IMR-90 (cell line): ENCODE results near the gene STX8. TPM values are rescaled to one million over a fixed set of nuclear protein-coding genes. Genes with fewer than 3 reads are reported as not detected.

ENCODE experiments used
- ATAC-seq: fragments of 200-7000 bp; cut with Tn5 transposase; 2 replicates; pipeline ENCODE4 v1.9.1; 2020; ENCODE audit warnings: low read depth, mild to moderate bottlenecking, moderate library complexity
- BruUV-seq: library from RNA; stranded (reverse); fragments of 400-500 nt; replicated peaks from 2 replicates; lab custom pipeline; 2021; lab: Mats Ljungman, UMichigan
- CTCF ChIA-PET: fragments of 300-600 bp; formaldehyde crosslinking; extraction: SDS; loops from one replicate; lab custom pipeline; 2021; ENCODE audit warnings: antibody characterized with exemption; lab: Yijun Ruan, JAX
- POLR2A ChIA-PET: fragments of 300-600 bp; sonication (Branson Sonifier 250); formaldehyde crosslinking; loops from one replicate; lab custom pipeline; 2022; ENCODE audit warnings: antibody characterized with exemption; ENCODE audit not compliant: unreplicated experiment; lab: Charles Lee
- DNase-seq: peaks from one replicate; pipeline ENCODE4 v3.0.0; 2013
- H2AFZ ChIP-seq: replicated peaks from 2 replicates; pipeline ENCODE3; 2013; ENCODE audit warnings: low read length, mild to moderate bottlenecking; ENCODE audit not compliant: poor library complexity
- H2AK5ac ChIP-seq: 2 replicates; pipeline ENCODE4 v1.6.1; 2013; ENCODE audit warnings: low read depth, low read length, inconsistent platforms
- H2AK9ac ChIP-seq: replicated peaks from 2 replicates; pipeline ENCODE3; 2013; ENCODE audit warnings: mild to moderate bottlenecking, low read depth, low read length, moderate library complexity; ENCODE audit not compliant: poor library complexity
- H2BK120ac ChIP-seq: 2 replicates; pipeline ENCODE4 v1.6.1; 2013; ENCODE audit warnings: low read depth, low read length, inconsistent platforms
- H2BK15ac ChIP-seq: 3 replicates; pipeline ENCODE4 v1.6.1; 2013; ENCODE audit warnings: low read depth, low read length, inconsistent platforms
- H2BK20ac ChIP-seq: 2 replicates; pipeline ENCODE4 v1.6.1; 2013; ENCODE audit warnings: low read depth, mild to moderate bottlenecking, inconsistent platforms, low read length, moderate library complexity
- H2BK5ac ChIP-seq: 2 replicates; pipeline ENCODE4 v1.6.1; 2013; ENCODE audit warnings: mild to moderate bottlenecking, low read depth, low read length, inconsistent platforms; ENCODE audit not compliant: poor library complexity, severe bottlenecking
- H3K14ac ChIP-seq: replicated peaks from 2 replicates; pipeline ENCODE4 v1.6.1; 2013; ENCODE audit warnings: low read depth, low read length, inconsistent platforms
- H3K18ac ChIP-seq: 2 replicates; pipeline ENCODE4 v1.6.1; 2013; ENCODE audit warnings: low read depth, low read length, control low read depth
- H3K23ac ChIP-seq: 2 replicates; pipeline ENCODE4 v1.6.1; 2013; ENCODE audit warnings: low read depth, low read length, inconsistent platforms
- H3K27ac ChIP-seq: 2 replicates; pipeline ENCODE4 v1.5.1; 2013; ENCODE audit warnings: mild to moderate bottlenecking, control low read depth, low read length; ENCODE audit not compliant: insufficient read depth
- H3K27me3 ChIP-seq: 2 replicates; pipeline ENCODE4 v1.6.1; 2013; ENCODE audit warnings: low read length; ENCODE audit not compliant: control insufficient read depth, insufficient read depth
- H3K36me3 ChIP-seq: 2 replicates; pipeline ENCODE4 v1.6.1; 2013; ENCODE audit warnings: low read length, mixed read lengths; ENCODE audit not compliant: control insufficient read depth, insufficient read depth
- H3K4ac ChIP-seq: 2 replicates; pipeline ENCODE4 v1.6.1; 2013; ENCODE audit warnings: low read depth, low read length, inconsistent platforms
- H3K4me1 ChIP-seq: 2 replicates; pipeline ENCODE4 v1.6.1; 2013; ENCODE audit warnings: low read length, mixed read lengths; ENCODE audit not compliant: control insufficient read depth, insufficient read depth
- H3K4me2 ChIP-seq: 2 replicates; pipeline ENCODE4 v1.6.1; 2013; ENCODE audit warnings: low read depth, mild to moderate bottlenecking, control low read depth, low read length, moderate library complexity
- H3K4me3 ChIP-seq: 2 replicates; pipeline ENCODE4 v1.5.1; 2013; ENCODE audit warnings: low read depth, mild to moderate bottlenecking, control low read depth, low read length, moderate library complexity; ENCODE audit not compliant: insufficient read depth
- H3K56ac ChIP-seq: 2 replicates; pipeline ENCODE4 v1.6.1; 2013; ENCODE audit warnings: low read length, inconsistent platforms; ENCODE audit not compliant: insufficient read depth; ENCODE audit errors: extremely low read depth
- H3K79me1 ChIP-seq, 2 experiments: 2 replicates each; pipeline ENCODE4 v1.6.1; 2013; ENCODE audit warnings: low read length in 2 of 2, inconsistent platforms in 1 of 2, low read depth in 1 of 2
- H3K9ac ChIP-seq: 2 replicates; pipeline ENCODE4 v1.6.1; 2013; ENCODE audit warnings: low read depth, low read length, control low read depth
- H3K9me1 ChIP-seq: 2 replicates; pipeline ENCODE4 v1.6.1; 2013; ENCODE audit warnings: low read length, inconsistent platforms; ENCODE audit not compliant: insufficient read depth
- H3K9me3 ChIP-seq: 2 replicates; pipeline ENCODE4 v1.6.1; 2013; ENCODE audit warnings: low read length; ENCODE audit not compliant: control insufficient read depth, insufficient read depth
- H4K20me1 ChIP-seq: 2 replicates; pipeline ENCODE4 v1.6.1; 2013; ENCODE audit warnings: low read length, inconsistent platforms; ENCODE audit not compliant: insufficient read depth
- H4K5ac ChIP-seq: 2 replicates; pipeline ENCODE4 v1.6.1; 2013; ENCODE audit warnings: mild to moderate bottlenecking, low read depth, low read length, control low read depth
- H4K8ac ChIP-seq, 2 experiments: 2 replicates each; pipeline ENCODE4 v1.6.1; 2013; ENCODE audit warnings: low read depth in 2 of 2, low read length in 2 of 2, control low read depth in 1 of 2, inconsistent platforms in 1 of 2
- H4K91ac ChIP-seq: 2 replicates; pipeline ENCODE4 v1.6.1; 2013; ENCODE audit warnings: low read depth, low read length, inconsistent platforms; ENCODE audit not compliant: insufficient read depth
- BHLHE40 ChIP-seq: fragments of 150-350 bp; IDR thresholded peaks from 2 replicates; pipeline ENCODE4 v1.6.1; 2016; ENCODE audit warnings: mild to moderate bottlenecking, low read depth, low read length
- FOS ChIP-seq: fragments of 150-350 bp; IDR thresholded peaks from 2 replicates; pipeline ENCODE4 v1.6.1; 2016; ENCODE audit warnings: low read depth, low read length
- MAFK ChIP-seq: IDR thresholded peaks from 2 replicates; pipeline ENCODE4 v1.6.1; 2012; ENCODE audit warnings: low read depth, low read length, improper control_type of control experiment
- MAZ ChIP-seq: IDR thresholded peaks from 2 replicates; pipeline ENCODE4 v1.6.1; 2012; ENCODE audit warnings: low read depth, mild to moderate bottlenecking, low read length, improper control_type of control experiment, moderate library complexity, borderline replicate concordance
- MXI1 ChIP-seq: IDR thresholded peaks from 2 replicates; pipeline ENCODE4 v1.6.1; 2012; ENCODE audit warnings: low read depth, mild to moderate bottlenecking, low read length, moderate library complexity, borderline replicate concordance
- RAD21 ChIP-seq: IDR thresholded peaks from 2 replicates; pipeline ENCODE4 v1.6.1; 2012; ENCODE audit warnings: low read length, improper control_type of control experiment
- RCOR1 ChIP-seq: IDR thresholded peaks from 2 replicates; pipeline ENCODE4 v1.6.1; 2012; ENCODE audit warnings: mild to moderate bottlenecking, low read length, improper control_type of control experiment; ENCODE audit not compliant: insufficient replicate concordance
- RFX5 ChIP-seq: IDR thresholded peaks from 2 replicates; pipeline ENCODE4 v1.8.0; 2012; ENCODE audit warnings: low read depth, mild to moderate bottlenecking, low read length, moderate library complexity
- SMC3 ChIP-seq: fragments of 150-350 bp; IDR thresholded peaks from 2 replicates; pipeline ENCODE4 v1.6.1; 2016; ENCODE audit warnings: low read depth, mild to moderate bottlenecking, antibody characterized with exemption, low read length, moderate library complexity
- WGBS, 2 experiments: methylation state at CpG; one replicate each; pipeline versions ENCODE4 v1.1.5 to v1.1.7; 2013; ENCODE audit warnings: missing lambda C conversion rate in 2 of 2; ENCODE audit not compliant: insufficient read length in 1 of 2; ENCODE audit errors: extremely low coverage in 2 of 2; 5-methylcytosine and 5-hydroxymethylcytosine counted together
- dilution Hi-C: fragments of 300-500 bp; cut with HindIII; formaldehyde crosslinking; loops from one replicate; pipeline ENCODE4 v1.14.3; 2018; ENCODE audit warnings: low sequenced_read_pairs; ENCODE audit not compliant: unreplicated experiment
- in situ Hi-C: fragments of 300-500 bp; cut with MboI; formaldehyde crosslinking; loops from 3 replicates; pipeline ENCODE4 v1.14.3; 2019; ENCODE audit warnings: low sequenced_read_pairs, inconsistent platforms, mixed read lengths
- intact Hi-C: fragments of 100-400 bp; cut with micrococcal nuclease; formaldehyde crosslinking; loops from 2 replicates; pipeline ENCODE4 v1.10.0; 2022
- polyA plus RNA-seq, 3 experiments: library from polyadenylated mRNA; depleted of rRNA; stranded (reverse); fragments of >200 nt; gene quantifications; 2 replicates each; pipeline ENCODE4 v1.2.3, GENCODE V29; 2012; ENCODE audit warnings: low replicate concordance in 1 of 3
- total RNA-seq: library from RNA; depleted of rRNA; stranded (reverse); fragments of >200 nt; gene quantifications from 2 replicates; pipeline ENCODE4 v1.2.3, GENCODE V29; 2012
- TF ChIP-seq, protein P1 (sequence below): fragments of 150-350 bp; IDR thresholded peaks from 2 replicates; pipeline ENCODE4 v1.6.1; 2016; ENCODE audit warnings: low read depth, mild to moderate bottlenecking, low read length, moderate library complexity, borderline replicate concordance

Gene STX8
- total and polyA plus RNA-seq, 2 of the 4 experiments (the other 2 are of a cell fraction): 26.5 to 47.0 TPM

DNA sequence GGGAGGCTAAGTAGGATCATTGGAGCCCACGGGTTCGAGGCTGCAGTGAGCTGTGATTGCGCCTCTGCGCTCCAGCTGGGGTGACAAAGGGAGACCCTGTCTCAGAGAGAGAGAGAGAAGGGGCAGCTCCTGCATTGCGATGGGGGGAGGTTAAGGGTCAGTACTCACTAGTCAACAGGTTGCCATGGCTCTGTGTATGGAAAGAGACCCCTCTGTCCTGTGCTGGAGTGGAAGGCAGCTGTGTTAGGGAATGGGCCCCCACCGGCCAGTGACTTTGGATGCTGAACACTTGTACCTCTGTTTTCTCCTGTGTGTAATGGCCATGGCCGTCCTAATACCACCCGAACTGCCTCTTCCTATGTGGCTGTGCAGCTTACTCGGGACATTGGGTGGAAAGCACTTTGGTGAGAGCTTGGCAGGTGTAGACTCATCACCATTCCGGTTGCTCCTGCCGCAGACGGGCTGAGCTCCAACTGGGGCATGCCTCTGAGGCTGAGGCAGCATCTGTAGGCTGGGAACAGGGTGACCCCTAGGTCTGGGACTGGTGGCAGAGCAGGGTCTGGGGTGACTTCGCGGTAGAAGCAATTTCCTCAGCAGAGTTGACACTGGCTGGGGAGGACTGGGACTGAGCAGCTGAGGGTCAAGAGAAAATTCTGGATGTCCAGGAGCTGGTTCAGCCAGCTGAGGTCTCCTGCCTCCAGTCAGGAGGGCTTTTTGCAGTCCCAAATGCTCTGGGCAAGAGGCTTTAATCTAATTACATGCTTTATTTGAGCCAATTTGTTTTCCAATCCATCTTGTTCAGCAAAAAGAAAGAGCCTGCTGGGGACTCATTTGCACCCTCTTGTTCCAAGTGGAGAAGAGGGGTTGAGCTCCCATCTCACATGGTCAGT lies 369.9 kb downstream of the STX8 start (continued):
- TF ChIP-seq, protein P1, sequence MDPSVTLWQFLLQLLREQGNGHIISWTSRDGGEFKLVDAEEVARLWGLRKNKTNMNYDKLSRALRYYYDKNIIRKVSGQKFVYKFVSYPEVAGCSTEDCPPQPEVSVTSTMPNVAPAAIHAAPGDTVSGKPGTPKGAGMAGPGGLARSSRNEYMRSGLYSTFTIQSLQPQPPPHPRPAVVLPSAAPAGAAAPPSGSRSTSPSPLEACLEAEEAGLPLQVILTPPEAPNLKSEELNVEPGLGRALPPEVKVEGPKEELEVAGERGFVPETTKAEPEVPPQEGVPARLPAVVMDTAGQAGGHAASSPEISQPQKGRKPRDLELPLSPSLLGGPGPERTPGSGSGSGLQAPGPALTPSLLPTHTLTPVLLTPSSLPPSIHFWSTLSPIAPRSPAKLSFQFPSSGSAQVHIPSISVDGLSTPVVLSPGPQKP: no peak

DNA sequence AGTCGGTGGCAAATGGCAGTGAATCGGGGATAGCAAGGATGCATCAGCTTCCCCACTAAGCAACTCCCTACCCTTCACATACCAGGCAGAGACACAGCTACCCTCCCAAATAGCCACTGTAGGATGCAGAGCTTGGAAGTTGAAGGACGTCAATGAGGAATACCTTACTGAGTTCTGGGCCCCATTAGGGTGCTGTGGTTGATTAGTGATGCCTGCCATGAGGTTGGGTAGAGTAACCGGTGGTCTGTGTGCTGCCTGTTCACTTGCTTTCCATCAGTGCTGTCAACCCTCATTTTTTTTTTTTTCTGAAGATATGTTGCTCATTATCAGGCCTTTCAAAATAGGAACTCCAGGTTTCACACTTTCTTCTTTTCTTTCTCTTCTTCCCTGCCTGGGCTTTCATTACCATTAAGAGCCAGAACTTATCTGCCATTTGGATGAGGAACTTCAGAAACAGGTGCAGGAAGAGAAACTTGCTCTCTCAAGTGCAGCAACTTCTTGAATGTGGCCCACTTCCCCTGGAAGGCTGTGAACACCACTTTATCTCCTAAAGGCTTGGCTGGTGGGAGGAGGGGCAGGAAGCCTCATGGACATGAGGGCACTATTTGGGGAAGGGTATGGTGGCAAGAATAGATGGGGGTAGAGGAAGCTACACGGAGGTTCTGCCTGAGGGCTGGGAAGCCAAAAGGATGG lies 370.8 kb downstream of the STX8 start:
- Histone ChIP-seq H4K20me1 (no peaks in the 10 kb centered on the region), H4K91ac (no peak overlapping the region), H3K36me3 (no peaks in the 10 kb centered on the region), H3K9ac (no peak overlapping the region), H3K9me1 (no peaks in the 10 kb centered on the region), H3K56ac (no peak overlapping the region), H2BK15ac (no peak overlapping the region), H2BK20ac (no peak overlapping the region), H3K23ac (no peak overlapping the region), H4K5ac (no peak overlapping the region), H2BK120ac (no peak overlapping the region), H2AK9ac (no peak overlapping the region), H3K27ac (no peak overlapping the region), H3K14ac (no peak overlapping the region), H3K79me1 (no peaks in the 10 kb centered on the region), H3K27me3 (peaks cover 17% of the 10 kb centered on the region; the same call in 1 of the 2 replicates), H3K9me3 (no peaks in the 10 kb centered on the region), H3K4me3 (no peak overlapping the region), H4K8ac (no peak overlapping the region), H3K4ac (no peak overlapping the region), H3K18ac (no peak overlapping the region), H2AFZ (no peak overlapping the region), H3K4me2 (no peak overlapping the region), H3K4me1 (no peaks in the 10 kb centered on the region; the same call in 1 of the 2 replicates), H2BK5ac (no peak overlapping the region), H2AK5ac (no peak overlapping the region)
- no peak for TF ChIP-seq BHLHE40
- no peak for TF ChIP-seq RAD21
- TF ChIP-seq SMC3: no peak
- TF ChIP-seq FOS: no peak
- TF ChIP-seq MAFK: no peak
- TF ChIP-seq MAZ: no peak
- TF ChIP-seq MXI1: no peak
- no peak for TF ChIP-seq RCOR1
- no peak for TF ChIP-seq RFX5
- no peak for DNase-seq
- dilution Hi-C loops: no loop called here
- CTCF ChIA-PET: no interaction called here
- POLR2A ChIA-PET: interaction anchor here (0.7 kb wide), 1 partner anchor 26 kb away, joined by 3 read pairs; no protein-coding TSS in a partner anchor
- WGBS, 2 experiments: no CpG with 5 or more reads among the region's 5 CpGs
- in situ Hi-C loops: loop anchor here (10.0 kb wide), 1 partner anchor 60 kb away; no protein-coding TSS in a partner anchor
- ATAC-seq: no peak
- intact Hi-C loops: no loop called here
- no TSS peak for BruUV-seq
